NCI-H2171 (cell line): Measurements from ENCODE around the gene LRRC4B.
"Not testable (repeated sequence)": the region's sequence is repeated elsewhere in the genome, so short reads cannot be mapped to it uniquely, and the experiment has no call there.

Experiments
- DNase-seq: peaks from one replicate; lab custom pipeline; 2025; lab: John Stamatoyannopoulos, UW

LRRC4B gene

GRCh38 chr19:50567882-50568727, at the start of gene LRRC4B:
LRRC4B (minus strand) TSS chr19:50568435; CDS start chr19:50548838, 19,597 bp downstream.
- DNase-seq, result peak; percentile 40

GRCh38 chr19:50612504-50613404, 44.5 kb upstream of the LRRC4B start:
- not testable (repeated sequence) for DNase-seq

- peak; percentile 89 for DNase-seq
Observed at GRCh38 chr19:50607874-50608785, 39.9 kb upstream of the LRRC4B start.

- DNase-seq, result no peak
Observed at GRCh38 chr19:50607388-50607787, 39.2 kb upstream of the LRRC4B start.

GRCh38 chr19:50606059-50606836, 38.0 kb upstream of the LRRC4B start:
- peak; percentile 6 for DNase-seq

GRCh38 chr19:50604264-50605073, 36.2 kb upstream of the LRRC4B start:
- DNase-seq, result not testable (repeated sequence)

- no peak for DNase-seq
Observed at GRCh38 chr19:50602935-50603334, 34.7 kb upstream of the LRRC4B start.

- DNase-seq, result no peak
Observed at GRCh38 chr19:50602496-50602895, 34.3 kb upstream of the LRRC4B start.

GRCh38 chr19:50602089-50602422, 33.8 kb upstream of the LRRC4B start:
- DNase-seq, result no peak

- DNase-seq, result no peak
Observed at GRCh38 chr19:50601407-50602088, 33.3 kb upstream of the LRRC4B start.

GRCh38 chr19:50599427-50599826, 31.2 kb upstream of the LRRC4B start:
- DNase-seq, result no peak

- DNase-seq, result no peak
Observed at GRCh38 chr19:50590191-50590590, 22.0 kb upstream of the LRRC4B start.

GRCh38 chr19:50581795-50582660, 13.8 kb upstream of the LRRC4B start:
- DNase-seq, result not testable (repeated sequence)

- no peak for DNase-seq
Observed at GRCh38 chr19:50580970-50581634, 12.9 kb upstream of the LRRC4B start.

- DNase-seq, result no peak
Observed at GRCh38 chr19:50580240-50580639, 12.0 kb upstream of the LRRC4B start.

- DNase-seq, result not testable (repeated sequence)
Observed at GRCh38 chr19:50576769-50577168, 8.5 kb upstream of the LRRC4B start.

GRCh38 chr19:50573741-50574461, 5.7 kb upstream of the LRRC4B start:
- DNase-seq, result no peak
